ENCODE data around the gene TAP2.
"Not testable (repeated sequence)": the region's sequence is repeated elsewhere in the genome, so short reads cannot be mapped to it uniquely, and the experiment has no call there.

TAP2 gene

DNA sequence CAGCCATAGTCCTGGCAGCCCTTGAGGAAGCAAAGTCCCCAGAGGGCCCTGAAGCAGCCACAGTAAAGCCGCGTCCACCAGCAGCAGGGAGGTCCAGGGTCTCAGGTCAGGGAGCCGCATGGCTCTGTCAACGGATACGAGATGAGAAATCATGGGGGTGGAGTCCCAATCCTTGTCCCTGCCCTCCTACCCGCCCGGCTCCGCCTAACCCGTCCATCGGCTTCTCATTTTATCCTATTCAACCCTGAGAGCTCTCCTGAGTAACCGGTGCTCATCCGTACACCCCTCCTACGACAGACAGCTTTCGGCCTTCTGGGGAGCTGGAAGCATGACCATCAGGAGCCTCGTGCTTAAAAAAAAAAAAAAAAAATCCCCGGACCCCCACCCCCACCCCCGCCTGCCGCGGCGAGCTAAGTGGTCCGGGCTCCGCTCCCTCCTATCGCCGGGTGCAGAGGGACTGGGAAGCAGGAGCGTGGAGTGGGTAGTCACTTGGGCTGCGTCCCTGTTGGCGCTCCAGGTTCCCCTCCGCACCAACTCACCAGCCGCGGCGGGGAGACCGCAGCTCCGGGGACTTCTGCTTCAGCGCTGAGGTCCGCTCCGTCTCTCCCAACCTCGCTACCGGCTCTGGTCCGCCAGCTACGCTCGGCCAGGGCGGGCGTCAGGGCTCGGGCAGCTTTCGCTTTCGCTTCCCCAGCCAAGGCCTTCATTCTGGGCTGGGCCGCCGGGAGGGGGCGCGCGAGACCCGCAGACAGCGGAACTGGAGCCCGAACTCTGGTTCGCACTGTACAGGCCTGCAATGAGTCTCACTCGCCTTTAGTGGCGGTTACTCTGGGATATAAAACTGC, at the start of gene TAP2:
Gene TAP2, minus strand, starts transcription at position 626 of the 845 bp plus-strand sequence. Its CDS starts 506 bp downstream, at position 120.
- peak; percentile 98 for DNase-seq (ENCODE audit: low spot score)

DNA sequence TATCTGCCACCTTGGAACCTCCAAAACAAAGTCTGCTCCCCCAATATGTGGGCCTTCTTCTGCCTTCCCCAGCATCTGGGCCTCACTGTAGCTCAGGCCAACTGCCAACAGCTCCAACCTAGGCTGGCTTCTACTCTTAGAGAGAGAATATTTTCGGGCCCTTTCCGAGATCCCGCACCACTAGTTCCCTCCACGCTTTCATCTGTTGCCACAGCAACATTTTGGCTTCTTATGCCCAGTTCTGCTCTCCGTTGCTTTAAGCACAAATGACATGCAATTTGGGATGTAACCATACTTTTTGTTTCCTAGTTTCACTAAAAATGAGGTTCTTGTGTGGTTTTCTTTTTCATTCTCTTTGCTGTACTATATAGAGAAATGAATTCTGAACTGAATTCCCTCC, 49.1 kb upstream of the TAP2 start:
- no peak for DNase-seq (ENCODE audit: low spot score)

DNA sequence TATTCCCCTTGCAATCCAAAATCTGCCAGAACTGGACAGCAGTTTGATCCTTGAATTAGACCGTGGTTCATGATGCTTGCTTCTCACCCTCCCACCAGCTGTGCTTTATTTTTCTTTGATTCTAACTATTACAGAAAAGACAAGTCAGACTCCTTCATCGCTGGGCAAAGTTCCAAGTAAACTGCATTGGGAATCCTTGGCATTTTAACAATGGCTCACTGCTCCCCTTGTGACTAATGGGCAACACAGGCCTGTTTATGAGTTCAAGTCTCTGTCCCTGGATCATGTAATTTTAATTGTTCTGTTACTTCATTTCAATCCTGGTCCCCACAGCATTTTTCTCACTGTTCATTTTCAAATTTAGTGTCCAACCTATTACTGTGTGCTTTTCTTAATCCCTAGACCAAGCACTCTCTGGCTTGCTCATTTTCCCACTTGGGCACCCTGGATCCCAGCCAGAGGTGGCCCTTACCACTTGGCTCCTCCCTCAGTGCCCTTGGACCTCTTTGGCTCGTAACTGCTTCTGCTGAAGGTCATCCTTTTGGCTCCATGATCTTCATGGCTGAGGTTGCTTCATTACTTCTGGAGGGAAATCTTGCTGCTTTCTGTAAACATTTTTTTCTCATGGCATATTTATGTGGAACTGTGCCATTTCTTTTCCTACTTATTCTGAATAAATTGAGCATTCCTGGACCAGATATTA, 48.3 kb upstream of the TAP2 start:
- no peak for DNase-seq (ENCODE audit: low spot score)

DNA sequence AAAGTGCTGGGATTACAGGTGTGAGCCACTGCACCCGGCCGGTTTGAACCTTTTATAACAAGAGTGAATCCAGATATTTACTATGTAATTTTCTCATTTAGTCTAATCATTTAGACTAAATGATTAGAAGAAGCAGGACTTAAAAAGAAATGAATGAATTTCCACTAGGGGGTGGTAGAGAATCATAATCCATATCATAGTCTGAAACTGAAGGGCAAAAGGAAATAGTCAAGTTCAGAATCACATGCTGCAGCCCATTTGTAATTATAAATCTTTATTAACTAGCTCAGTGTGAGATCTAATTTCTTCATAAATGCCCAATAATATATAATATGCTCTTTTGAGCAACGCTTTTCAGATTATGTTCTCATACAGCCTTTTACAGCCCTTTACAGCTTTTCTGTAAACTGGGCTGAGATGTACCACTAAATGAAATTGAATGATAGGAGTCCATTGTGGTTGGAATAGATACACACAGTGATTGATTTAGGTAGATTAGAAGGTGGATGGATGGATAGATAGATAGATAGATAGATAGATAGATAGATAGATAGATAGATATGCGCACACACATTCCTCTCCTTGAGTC, 47.3 kb upstream of the TAP2 start:
- DNase-seq (ENCODE audit: low spot score), result no peak

DNA sequence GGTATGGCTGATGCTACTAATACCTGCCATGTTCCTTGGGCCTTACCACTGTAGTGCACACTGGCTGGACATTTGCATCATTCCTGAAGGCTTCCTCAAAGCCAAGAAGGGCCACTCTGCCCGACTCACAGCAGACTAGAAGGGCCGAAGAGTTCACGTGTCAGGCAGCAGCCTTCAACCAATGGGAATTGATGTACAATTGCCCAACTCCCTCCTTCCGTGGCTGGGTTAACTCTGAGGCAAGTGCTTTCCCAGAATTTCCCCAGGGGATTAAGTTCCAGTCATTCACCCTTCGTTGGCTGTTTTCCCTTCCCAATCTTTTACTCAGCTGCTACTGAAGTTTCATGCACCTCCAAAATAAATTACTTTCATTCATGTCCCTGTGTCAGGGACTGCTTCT, 45.2 kb upstream of the TAP2 start:
- no peak for DNase-seq (ENCODE audit: low spot score)

DNA sequence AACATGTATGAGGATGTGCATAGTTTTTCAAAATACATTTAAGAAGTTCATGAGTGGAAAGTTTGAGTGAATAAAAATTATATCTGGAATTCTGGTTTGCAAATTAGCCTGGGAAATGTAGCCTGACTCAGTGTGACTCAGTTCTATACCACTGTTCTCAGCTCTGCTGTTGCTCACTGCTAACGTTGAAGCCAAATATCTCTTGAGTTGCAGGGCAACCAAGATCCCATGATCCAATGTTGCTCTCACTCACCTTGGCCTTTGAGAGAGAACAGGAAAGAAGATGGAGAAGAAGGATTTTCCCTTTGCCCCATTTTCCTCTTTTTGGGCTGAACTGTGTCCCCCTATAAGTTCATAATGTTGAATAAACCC, 44.3 kb upstream of the TAP2 start:
- DNase-seq (ENCODE audit: low spot score), result no peak

DNA sequence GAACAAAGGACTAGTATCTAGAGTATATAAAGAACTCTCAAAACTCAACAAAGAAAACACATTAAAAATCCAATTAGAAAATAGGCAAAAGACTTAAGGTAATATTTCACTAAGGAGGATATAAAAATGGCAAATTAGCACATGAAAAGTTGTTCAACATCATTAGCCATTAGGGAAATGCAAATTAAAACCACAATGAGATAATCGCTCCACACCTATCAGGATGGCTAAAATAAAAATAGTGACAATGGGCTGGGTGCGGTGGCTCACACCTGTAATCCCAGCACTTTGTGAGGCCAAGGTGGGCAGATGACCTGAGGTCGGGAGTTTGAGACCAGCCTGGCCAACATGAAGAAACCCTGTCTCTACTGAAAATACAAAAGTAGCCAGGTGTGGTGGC, 42.4 kb upstream of the TAP2 start:
- DNase-seq (ENCODE audit: low spot score), result not testable (repeated sequence)

DNA sequence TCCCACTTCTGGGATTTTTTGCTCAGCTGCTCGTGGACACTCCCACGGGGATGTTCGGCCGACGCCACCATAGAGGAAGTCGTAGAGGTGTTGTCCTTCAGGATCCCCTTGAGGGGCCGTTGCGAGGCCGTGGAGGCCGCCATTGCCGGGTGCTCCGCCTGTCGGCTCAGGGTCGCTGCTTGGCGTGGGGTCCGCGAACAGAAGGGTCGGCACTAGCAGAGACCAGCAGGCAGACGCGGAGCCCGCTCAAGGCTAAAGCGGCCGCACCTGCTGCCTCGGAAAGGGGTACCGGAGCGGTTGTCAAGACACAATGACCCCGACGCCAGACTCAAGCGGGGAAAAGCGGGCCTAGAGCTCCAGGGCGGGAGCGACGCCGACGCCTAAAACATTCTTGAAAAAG, 41.2 kb upstream of the TAP2 start:
- DNase-seq (ENCODE audit: low spot score), result no peak

DNA sequence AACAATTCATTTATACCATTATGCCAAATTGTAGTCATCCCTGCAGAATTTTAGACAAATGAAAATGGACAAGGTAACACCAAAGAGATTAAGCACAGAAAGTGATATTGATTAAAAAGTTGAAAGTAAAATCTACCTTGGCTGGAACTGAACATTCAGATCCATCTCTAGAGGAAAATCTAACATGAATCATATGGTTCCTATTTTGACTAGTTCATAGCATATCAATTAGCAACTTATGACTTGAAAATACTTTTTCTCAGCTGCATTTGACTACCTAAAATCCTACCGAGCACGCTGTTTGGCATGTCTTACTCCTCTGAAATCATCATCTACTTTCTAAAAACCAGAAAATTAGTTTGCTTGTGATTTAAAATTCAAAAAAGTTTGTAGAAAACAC, 38.1 kb upstream of the TAP2 start:
- DNase-seq (ENCODE audit: low spot score), result no peak

DNA sequence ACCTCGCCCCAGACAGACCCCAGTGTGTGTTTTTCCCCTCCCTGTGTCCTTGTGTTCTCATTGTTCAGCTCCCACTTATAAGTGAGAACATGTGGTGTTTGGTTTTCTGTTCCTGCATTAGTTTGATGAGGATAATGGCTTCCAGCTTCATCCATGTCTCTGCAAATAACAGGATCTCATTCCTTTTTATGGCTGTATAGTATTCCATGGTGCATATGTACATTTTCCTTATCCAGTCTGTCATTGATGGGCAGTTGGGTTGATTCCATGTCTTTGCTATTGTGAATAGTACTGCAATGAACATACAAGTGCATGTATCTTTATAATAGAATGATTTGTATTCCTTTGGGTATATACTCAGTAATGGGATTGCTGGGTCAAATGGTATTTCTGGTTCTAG, 35.4 kb upstream of the TAP2 start:
- not testable (repeated sequence) for DNase-seq (ENCODE audit: low spot score)

DNA sequence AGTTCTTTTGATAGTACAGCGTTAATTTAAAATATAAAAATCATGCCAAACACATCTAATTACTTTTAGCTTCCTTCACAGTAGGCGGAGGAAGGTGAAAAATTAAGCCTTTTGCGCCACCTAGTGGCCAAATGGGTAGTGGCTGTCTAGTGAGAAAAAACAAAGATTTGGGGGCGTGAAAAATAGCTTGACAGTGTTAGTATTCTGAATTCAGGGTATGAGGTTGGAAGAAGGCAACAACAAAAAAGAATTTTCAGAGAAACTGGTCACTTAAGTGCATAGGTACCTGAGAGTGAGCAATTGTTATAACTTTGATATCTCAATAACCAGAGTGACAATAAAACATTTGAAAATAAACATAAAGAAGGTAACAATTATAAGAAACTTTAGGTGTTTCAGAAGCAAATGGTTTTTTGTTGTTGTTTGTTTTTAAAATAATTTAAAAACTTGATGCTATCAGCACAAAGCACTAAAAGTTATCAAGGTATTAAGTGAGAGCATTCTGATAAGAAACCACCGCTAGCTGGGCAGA, 29.8 kb upstream of the TAP2 start:
- peak; percentile 77 for DNase-seq (ENCODE audit: low spot score)

DNA sequence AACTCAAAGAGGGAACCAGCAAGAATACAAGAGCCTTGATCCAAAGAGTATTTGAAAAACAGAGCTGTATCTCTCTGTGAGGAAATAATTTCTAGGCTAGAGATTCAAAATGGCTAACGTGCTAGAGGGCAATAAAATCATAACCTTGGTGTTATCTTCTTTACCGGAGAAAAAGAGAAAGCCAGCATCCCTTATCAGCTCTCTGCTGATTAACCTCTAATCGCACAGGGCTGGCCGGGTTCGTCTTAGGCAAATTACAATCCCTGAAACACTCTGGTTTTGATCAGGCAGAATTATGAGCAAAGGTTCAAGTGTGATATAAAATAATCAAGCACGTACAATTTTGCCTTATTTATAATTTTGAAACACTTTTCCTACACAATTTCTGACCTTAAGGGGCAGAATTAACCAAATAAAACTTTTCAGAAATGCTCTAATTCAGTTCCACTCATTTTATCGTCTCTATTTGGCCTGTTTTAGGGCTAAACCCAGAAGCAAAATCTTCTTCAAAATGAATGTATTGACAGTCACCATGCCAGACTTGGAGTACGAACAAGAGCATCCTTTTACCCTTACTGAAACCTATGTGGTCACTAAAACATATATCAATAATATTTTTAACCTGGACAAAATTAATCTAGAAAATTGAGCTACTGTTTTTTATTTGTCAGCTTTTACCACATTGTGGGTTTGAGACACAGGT, 29.2 kb upstream of the TAP2 start:
- no peak for DNase-seq (ENCODE audit: low spot score)

DNA sequence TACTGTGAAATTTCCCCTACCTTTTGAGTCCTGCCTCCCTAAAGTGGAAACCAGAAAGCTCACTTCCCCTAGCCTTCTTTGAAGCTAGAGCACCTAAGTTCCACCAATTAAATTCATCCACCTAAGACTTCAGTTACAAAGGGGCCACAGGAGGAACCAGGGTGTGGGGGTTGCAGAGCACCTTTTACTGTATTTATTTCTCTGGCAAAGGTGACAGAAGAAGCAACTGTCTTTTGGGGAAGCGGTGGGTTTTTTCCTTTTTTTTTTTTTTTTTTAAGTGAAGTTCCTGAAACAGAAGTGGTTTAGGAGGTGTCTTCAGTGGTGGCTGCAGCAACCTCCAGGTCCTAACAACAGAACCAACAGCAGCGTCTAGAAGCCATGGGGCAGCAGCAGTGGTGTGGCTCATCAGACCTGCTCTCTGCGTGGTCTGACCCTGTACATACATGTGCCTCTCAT, 28.5 kb upstream of the TAP2 start:
- DNase-seq (ENCODE audit: low spot score), result no peak

DNA sequence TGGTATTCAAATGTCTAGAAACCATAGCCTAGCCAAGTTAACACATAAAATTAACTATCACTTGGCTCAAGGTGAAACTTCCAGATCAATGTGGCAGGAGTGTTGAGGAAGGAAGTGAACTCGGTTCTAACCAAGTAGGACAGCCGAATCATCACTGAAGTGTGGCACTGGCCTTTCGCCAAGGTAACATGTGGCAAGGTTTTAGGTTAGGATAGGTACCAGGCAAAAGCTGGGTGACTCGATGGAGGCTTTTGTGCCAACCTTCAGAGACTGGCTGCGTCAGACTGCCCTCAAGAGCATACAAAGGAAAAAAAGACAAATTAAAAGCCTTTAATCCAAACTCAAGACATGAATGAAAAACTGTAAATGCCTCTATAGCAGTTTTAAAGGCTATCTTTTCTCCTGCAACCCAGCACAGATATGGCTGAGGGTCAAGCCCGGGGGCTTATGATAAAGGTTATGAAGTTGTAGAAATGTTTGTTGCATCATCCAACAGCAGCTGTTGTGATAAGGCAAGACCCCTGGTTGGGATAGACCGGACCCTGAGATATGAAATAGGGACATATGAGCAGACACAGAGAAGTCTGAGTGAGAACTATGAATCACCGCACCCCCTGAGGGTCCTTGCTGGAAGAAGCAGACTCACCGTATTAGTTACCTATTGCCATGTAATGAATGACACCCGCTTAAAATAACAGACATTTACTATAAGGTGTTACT, 27.3 kb upstream of the TAP2 start:
- no peak for DNase-seq (ENCODE audit: low spot score)

DNA sequence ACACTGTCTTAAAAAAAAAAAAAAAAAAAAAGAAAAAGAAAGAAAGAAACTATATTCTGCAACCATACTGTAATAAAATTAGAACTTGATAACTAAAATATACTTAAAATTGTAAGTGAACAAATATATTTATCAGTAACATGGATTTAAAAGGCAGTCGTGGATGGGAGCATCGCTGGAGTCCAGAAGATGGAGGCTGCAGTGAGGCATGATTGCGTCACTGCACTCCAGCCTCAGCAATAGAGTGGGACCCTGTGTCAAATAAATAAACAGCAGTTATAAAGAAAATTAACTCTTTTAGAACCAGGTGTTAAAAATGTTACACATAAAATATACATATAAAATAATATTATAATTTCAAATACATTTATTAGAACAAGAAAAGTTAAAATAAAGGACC, 24.2 kb upstream of the TAP2 start:
- no peak for DNase-seq (ENCODE audit: low spot score)

DNA sequence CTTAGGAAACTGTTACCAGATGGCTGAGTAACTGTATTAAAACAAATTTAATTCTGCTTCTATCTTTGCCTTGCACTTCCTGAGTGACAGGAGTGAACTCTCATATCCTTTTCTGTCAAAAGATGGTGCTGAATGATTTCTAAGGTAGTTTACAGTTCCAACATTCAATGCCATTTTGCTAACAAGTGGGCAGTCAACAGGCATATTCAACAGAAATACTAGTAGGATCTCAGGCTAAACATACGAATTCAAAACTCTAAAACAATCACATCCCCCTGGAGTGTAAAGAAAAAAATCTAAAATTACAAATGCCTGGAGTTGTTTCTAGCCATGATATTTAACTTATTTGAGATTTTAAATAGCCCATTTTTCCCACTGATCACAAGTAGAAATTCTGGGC, 22.1 kb upstream of the TAP2 start:
- DNase-seq (ENCODE audit: low spot score), result no peak

DNA sequence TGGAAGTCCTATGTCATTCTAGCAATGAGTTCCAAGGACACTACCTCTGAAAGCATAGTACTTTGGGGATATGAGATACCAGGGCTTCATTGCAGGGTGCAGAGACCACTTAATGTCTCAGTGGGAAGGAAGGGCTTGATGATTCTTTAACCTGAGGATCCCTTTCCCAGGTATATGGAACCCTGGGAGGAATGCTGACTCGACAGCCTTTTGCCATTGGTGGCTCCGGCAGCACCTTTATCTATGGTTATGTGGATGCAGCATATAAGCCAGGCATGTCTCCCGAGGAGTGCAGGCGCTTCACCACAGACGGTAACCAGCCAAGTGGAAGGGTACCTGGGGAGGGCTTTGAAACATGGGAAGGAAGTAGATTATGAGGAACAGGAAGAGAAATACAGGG, 19.7 kb upstream of the TAP2 start:
- DNase-seq (ENCODE audit: low spot score), result no peak

DNA sequence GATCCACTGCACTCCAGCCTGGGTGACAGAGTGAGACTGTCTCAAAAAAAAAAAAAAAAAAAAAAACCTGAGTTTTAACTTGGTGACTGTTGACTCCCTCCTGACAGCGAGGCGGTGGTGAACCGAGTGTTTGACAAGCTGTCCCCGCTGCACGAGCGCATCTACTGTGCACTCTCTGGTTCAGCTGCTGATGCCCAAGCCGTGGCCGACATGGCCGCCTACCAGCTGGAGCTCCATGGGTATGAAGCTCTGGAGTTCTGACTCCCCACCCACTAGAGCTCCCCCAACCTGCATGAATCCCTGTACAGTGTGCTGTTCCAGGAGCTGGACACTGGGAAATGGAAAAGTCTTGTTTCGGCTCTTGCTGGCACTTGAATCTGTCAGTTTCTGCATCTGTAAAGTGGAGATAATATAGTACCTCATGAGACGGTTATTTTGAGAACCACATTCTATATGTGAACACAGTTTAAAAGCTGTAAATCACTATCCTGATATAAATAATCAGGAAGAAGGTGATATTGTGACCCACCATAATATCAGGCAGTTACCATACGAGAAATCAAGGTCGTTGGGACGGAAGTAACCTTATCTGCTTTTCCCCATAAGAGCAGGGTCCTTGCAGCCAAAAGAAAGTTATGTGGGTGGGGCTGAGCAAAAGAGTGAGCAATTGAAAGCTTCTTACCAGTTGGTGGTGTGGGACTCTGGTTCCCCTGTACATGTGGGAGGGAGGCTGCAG, 18.8 kb upstream of the TAP2 start:
- DNase-seq (ENCODE audit: low spot score), result no peak

DNA sequence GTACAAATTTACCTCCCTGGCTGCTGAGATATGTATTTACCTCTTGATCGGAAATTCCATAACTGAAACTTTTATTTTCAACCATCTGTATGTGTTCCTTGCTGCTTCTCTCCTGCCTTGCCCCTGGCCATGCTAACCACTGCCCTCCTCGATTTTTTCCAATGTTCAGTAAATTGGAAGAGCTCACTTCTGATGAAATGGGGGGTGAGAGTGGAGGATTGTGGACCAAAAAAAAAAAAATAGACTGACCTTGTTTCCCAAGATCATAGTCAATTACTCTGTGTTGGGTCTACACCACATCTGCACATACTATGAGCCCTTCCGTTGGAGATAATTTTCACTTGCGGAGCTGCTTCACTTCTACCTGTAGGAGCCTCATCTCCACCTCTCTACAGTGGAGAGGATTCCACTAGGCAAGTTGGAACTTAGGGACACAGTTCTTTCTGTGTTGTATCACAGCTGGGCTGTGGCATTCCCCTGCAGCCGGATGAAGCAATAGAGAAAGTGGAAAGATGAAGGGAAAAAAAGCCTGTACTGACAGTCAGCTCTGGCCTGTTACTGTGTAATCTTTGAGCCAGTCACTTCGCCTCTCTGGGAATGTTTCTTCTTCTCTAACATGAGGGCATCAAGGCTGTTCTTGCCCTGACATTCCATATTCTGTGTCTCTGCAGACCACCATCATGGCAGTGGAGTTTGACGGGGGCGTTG, 17.1 kb upstream of the TAP2 start:
- no peak for DNase-seq (ENCODE audit: low spot score)
